Cortex of kidney (tissue), 1 donor: ENCODE results near the gene NKX3-2.
"Not testable (repeated sequence)": the region's sequence is repeated elsewhere in the genome, so short reads cannot be mapped to it uniquely, and the experiment has no call there.

ENCODE experiments used
- DNase-seq: peaks from one replicate; lab custom pipeline; 2025; lab: John Stamatoyannopoulos, UW

NKX3-2 gene

DNA sequence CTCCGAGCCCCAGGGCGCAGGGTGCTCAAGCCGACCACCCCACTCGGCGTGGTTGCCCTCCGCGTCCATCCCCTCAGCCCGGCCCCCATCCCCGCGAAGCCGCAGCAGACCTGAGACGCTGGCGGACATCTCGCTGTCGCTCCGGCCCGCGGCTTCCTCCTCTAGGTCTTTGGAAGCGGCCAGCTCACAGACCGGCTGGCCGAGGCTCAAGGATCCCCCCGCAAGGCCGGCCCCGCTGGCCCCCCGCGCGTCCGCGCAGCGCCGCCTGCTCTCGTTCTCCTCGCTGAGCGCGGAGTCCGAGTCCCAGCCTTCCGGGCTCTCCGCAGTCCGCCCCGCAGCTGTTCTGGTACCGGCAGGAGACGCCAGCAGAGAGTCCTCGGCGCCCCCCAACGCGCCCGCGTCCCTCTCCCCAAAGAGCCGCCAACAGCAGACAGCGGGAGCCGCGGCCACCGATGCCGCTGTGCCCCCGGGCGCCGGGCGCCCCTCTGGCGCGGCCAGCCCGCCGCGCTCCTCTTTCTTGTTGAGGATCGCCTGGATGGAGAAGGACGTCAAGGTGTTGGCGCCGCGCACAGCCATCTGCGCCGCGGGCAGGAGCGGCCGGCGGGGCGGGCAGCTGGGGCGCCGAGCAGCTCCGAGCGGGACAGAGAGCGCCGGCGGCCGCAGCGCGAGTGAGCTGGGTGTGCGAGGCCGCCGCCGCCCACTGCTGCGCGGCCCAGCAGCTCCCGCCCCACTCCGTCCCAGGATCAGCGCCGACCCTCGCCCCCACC, at the start of gene NKX3-2:
TSS of gene NKX3-2 (minus strand) at position 670 of the 767 bp plus-strand sequence. CDS start at position 576, 94 bp downstream.
- no peak for DNase-seq

DNA sequence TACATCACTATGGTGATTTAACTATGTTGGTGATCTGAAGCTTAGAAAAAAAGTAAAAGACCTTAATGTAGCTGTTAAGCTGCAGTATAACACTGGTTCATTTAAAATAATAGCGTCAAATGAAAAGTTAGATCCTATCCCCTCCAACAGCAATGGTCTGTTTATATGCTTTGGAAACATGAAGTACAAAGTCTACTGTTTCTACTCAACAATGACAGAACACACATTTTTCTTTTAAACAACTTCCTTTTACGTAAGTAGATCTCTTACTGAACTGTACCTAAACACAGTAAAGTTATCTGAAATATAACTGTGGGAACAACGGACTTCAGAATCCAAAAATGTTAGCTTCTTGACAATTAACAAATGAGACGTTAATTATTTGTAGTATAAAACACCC, 47.9 kb upstream of the NKX3-2 start:
- DNase-seq: no peak

DNA sequence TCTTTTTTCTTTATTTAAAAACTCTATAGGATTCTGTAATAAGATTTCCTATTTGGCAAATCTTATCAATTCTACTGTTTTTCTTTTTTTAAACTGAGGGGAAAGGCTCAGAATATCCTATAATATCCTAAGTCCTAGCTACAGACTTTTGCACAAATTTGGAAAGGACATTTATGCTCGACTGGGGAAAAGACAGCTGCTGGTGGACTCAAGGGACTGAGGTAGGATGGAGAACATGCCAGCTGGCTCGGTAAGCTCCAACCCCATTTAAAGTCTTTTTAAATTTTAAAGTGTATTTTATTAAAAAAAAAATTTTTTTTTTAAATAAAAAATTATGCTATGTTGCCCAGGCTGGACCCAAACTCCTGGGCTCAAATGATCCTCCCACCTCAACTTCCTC, 46.5 kb upstream of the NKX3-2 start:
- no peak for DNase-seq

DNA sequence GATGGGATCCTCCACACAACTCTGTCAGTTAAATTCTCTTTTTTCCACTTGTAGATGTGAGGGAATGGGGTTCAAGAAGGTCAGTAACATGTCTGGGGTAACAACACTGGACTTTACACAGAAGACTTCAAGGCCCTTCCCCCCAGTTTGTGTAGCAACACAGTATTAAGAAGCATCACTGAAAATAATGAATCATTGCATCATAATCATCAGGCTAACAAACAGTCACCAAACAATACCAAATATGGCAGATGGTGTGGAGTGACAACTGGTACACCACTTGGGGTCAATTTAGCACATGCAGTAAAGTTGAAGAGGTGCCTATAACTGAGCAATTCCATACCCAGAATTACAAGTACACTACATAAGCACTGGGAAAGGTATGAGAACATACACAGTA, 44.6 kb upstream of the NKX3-2 start:
- DNase-seq: no peak

DNA sequence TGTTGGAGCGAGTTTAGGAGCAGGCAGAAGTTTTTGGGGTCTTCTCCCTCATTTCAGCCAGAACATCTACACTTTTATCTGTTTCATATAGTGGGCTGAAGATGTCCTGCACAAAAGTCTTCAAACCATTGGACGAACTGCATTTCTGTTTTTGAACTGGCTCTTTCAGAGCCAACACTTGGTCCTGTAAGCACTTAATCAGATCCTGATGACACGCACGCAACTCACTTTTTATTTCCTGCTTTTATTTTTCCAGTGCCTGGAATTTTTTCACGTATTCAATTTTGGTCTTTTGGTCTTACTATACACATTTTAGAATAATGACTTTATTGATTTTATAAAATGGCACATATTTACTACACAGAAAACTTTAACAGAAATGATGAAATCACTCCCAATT, 40.2 kb upstream of the NKX3-2 start:
- no peak for DNase-seq

DNA sequence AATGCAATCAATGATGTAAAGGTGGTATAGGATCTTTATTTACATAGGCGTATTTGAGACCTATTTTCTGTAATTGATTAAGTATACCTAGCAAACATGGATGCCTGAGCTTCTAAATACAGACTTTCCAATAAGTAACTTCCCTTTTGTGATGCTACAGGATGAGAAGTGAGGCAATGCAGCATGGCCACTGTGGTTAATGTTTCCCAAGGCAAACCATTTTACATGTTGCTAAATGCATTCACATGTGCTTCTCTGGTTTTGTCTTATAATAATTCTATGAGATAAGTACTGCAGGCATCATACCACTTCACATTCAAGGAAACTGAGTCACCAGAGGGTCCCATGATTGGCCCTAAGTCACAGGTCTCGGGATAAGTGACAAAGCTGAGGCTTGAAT, 35.7 kb upstream of the NKX3-2 start:
- DNase-seq: no peak

DNA sequence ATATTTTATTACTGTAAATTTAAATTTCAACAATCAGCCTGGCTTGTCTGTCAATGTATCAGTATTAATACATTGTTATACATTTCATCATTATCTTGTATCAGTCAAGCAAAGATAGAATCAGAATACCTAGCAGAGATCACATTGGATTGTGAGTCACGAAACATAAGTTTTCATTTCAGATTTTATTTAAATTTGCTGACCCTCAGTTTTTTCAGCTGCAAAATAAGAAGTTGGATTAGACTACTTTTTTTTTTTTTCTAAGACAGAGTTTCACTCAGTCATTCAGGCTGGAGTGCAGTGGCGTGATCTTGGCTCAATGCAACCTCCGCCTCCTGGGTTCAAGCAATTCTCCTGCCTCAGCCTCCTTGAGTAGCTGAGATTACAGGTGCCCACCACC, 33.4 kb upstream of the NKX3-2 start:
- DNase-seq: no peak

DNA sequence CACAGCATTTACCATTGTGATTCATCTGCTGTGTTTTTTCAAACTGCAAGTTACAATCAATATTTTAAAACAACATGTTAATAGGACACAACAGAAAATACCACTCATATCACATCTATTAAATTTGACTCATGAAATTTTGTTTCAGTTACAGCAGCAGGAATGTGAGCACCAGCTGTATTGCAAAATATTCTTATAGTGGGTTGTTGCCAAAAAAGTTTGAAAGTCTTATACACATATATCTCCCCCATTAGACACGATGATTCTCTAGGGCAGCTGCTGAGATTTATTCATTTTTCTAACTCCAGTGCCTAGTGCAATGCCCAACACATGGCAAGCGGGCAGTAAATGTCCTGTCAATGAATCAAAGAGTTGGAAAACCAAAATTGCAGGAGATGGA, 26.6 kb upstream of the NKX3-2 start:
- no peak for DNase-seq

DNA sequence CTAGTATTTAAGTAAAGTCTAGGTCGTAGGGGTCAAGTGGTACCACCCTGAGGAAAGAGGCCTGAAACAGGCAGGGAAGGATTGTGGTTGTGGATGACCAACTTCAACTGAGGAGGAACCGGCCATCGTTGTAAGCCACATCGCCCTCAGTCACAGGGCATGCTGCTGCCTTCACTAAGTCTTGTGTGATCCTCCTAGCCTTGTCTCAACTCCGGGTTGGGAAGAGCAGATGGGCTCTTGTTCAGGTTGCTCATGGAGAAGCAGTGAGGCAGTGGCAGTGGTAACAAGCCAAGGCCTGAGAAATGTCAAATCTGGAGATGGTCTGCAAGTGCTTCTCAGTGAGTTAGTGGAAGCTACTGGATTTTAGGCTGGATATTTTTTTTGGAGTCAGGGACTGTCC, 22.8 kb upstream of the NKX3-2 start:
- DNase-seq: no peak

DNA sequence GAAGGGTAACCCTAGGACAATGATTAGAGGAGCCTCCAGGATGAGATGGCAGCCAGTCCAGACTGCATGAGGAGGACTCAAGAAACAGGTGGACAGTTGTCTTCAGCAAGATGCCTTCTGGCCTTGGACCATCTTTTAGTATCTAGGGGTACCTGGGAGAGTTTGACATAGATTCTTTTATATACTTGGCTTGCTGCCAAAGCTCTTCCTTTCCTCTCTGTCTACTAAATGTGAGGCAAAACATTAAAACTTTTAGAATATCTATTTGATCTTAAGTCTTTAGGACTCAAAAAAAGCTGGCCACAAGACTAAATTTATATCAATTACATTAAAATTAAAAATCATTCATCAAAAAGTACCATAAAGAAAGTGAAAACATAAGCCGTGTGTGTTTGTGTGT, 18.6 kb upstream of the NKX3-2 start:
- DNase-seq: no peak

DNA sequence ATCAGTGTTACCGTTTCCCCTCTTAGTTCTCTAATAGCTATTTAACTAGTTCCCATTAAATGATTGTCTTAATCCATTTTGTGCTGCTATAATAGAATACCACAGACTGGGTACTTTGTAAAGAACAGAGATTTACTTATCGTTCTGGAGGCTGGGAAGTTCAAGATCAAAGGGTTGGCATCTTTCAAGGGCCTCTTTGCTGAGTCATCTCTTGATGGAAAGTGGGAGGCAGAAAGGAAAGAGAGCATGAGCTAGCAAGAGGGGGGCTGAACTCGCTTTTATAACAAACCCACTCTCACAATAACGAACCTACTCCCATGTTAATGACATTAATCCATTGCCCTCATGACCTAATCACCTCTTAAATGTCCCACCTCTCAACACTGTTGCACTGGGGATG, 17.4 kb upstream of the NKX3-2 start:
- DNase-seq: no peak

DNA sequence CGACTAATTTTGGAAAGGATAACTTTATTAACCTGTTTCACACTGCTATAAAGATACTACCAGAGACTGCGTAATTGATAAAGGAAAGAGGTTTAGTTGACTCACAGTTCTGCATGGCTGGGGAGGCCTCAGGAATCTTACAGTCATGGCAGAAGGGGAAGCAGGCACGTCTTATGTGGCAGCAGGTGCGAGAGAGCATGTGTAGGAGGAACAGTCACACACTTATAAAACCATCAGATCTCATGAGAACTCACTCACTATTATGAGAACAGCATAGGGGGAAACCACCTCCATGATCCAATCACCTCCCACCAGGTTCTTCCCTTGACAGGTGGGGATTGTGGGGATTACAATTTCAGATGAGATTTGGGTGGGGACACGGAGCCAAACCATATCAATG, 15.8 kb upstream of the NKX3-2 start:
- not testable (repeated sequence) for DNase-seq

DNA sequence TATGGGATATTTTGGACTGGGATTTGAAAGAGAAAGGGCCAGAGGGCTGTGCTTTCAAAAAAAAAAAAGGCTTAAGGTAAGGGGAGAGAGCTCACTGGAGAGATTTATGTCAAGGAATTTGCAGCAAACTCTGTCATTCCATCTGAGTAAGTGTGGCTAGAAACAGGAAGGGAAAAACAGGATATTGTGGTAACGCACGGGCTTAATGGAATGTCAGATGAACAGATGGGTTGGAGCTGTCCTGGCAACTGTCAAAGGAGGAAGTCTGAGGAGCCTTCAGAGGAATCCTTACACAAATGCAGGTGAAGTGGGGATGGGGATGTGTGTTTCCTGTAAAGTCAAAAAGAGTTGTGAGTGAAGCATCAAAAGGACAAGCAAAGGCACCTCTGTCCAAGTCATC, 15.1 kb upstream of the NKX3-2 start:
- no peak for DNase-seq

DNA sequence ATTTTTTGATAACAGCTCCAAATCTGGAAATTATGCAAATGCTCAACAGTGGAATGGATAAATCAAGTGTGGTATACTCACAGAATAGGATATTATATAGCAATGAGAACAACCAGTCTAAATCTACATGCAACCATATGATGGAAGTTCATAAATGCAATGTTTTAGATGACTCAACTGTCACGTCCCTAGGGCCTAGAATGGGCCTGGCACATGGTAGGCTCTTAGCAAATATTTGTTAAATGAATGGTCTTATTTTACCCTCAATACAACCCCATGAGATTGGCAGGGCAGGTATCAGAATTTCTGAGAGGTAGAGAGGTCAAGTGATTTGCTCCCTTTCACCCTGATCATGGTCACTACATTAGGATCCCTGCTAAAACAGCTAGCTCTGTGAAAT, 14.6 kb upstream of the NKX3-2 start:
- no peak for DNase-seq

DNA sequence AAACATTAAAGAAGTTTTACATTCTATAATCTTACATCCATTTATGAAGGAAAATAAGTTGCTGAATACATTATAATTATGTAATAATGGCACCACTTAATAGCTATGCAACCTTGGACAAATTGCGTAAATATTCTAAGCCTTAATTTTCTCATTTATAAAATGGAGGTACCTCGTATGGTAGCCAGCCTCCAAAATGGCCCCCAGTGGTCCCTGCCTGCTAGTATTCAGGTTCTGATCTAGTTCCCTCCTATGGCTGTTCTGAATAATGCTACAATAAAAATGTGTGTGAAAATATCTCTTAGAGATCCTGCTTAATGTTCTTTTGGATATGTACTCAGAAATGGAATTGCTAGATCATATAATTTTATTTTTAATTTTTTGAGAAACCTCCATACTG, 11.0 kb upstream of the NKX3-2 start:
- no peak for DNase-seq

DNA sequence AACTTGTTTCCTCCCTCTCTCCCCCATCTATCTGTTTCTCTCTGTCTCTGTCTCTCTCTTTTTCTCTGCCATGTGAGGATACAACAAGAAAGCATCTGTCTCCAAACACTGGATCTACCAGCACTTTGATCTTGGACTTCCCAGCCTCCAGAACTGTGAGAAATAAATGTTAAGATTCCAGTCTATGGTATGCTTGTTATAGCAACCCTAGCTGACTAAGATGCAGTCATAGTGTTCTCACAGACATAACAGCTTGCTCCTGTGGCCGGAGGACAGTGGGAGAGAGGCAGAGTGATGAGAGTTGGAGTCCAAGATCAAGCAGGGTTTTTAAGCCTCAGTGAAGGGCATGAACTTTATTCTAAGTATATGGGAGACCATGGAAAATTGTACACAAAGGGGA, 8.8 kb upstream of the NKX3-2 start:
- DNase-seq: no peak

DNA sequence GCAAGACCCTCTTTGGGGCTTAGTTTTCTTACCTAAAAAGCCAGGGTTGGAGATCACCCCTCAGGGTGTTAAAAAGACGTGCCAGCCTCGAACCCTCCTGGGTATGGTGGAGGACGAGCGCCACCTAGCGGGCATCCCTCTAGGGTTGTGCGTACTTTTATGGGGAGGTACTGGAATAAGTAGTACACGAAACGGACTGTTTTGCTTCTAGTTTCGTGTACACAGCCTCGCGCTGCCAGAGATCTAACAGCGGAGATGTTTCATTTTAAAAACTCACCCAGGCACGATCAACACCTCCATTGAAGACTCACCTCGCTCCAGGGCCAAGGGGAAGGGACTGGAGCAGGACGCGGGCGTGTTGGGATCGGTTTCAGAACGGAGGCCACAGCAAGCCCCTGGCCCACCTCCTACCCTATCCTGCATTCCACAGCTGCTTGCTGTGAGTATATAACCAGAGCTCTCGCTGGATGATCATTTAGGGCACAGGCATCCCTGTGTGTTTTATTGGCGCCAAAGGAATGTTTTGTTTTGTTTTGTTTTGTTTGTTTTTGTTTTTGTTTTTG, 4.8 kb upstream of the NKX3-2 start:
- no peak for DNase-seq

DNA sequence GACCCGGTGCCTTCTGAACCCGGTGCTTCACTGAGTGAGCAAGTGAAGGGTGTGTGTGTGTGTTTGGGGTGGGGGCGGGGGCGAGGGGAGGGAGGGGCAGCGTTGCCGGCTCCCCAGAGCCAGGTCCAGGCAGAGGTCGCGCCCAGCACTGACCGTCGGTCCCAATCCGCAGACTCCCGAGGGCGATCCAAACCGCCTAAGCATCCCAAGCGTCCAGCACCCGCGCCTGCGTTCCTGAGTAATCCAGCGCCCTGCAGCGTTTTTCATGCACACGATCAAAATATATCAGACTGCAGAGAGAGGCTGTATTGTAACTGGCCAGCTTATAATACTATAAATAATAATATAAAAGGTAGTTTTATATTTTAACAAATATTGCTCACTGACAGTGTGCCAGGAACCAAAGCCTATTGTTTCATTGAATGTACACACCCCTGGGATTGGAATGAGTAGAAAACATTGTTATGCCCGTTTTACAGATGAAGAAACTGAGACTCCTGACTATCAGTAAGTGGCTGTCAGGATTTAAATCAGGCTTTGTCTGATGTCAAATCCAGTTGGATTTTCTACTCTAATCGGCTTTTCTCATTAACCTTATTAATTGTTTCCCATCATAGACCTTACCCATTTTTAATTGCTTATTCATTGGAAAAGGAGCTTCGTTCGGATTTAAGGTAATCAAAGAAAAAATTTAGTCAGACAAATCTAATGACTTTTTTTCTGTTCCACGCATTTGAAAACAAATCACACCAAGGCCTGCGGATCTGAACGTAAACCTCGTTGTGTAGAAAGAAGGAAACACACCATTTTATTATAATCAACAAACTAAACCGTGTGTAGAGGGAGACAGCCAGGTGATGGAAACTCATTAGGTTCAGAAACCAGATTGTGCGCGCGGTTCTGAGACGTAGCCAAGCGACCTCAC, 4.0 kb upstream of the NKX3-2 start:
- DNase-seq: no peak

DNA sequence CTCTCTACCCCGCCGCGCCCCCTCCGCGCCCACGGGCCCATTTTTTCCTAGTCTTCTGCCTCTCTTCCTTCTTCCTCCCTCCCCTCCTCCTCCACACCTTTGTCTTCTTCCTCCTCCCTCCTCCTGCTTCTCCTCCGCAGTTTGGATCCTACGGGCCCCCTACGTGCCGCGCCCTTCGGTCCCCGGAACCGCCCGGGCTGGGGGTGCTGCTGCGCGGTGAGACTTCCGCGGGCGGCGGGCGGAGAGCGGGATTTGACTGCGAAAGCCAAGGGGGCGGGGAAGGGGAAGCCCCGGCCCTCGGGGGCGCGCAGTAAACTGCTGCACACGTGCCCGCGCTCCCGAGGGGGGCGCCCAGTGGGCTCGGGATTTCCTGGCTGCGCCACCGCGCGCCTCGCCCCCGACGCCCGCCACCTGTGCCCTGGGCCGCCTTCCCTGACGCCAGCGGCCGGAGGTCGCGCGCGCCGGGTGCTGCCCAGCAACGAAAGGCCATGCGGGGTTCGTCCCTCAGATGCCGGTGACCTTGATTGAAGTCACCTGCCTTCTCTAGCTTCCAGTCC, 3.3 kb upstream of the NKX3-2 start:
- no peak for DNase-seq

DNA sequence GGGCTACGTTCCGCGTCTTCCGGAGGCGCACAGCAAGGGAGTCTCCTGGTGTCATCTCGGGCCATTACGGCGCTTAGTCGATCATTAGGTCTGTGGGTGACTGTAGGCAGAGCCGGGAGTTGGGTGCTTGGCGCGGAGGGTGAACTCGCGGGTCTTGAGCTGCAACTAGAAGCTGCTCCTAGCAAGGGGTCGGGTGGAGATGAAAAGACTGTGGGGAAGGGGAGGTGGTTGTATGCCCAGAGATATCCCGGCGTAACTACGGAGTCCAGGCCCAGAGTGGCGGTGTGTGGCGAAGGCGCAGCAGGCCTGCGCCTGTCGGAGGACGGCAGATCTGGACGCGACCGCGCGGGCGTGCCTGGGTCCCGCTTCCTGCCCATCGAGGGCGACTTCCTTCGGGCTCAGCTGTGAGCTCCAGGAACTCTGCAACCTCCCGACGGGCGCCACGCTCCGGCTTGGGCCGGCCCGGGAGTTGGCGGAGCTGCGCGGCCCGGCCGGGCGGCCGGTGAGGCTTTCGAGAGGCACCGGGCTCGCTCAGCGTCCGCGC, 2.7 kb upstream of the NKX3-2 start:
- DNase-seq: no peak

DNA sequence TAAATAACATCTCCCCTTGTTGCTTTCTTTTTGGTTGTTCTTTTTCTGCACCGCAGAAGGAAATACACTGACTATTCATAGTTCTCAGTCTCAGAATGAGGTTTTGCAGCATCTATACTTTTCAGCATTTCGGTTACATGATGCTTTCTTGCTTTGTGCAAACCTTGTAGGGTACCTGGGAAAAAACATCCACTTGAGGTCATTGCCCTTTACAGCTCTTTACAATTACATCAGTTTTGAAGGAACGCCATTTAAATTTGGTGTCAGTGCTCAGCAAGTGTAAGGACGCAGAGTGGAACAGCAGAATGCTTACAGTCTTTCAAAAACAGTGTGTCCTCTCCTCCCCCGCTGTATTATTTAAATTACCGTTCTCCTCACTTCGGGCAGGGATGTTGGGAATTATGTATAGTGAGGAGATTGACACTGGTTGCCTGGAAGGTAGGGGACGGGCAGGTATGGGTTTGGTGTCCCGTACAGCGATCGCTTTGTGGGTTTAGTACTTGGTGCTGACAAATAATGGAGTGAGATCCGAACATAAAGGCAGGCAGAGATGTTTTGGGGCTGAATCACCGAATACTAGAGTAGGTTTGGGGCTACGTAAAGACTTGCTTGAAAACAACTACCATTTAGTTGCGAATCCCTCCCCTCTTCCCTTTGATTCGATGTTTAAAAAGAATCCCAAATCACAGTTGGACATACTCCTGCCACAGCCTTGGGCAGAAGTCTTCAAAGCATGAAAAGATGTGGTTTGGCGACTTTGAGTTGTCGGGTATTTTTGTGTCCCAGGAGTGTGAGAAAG, 2.0 kb upstream of the NKX3-2 start:
- no peak for DNase-seq

DNA sequence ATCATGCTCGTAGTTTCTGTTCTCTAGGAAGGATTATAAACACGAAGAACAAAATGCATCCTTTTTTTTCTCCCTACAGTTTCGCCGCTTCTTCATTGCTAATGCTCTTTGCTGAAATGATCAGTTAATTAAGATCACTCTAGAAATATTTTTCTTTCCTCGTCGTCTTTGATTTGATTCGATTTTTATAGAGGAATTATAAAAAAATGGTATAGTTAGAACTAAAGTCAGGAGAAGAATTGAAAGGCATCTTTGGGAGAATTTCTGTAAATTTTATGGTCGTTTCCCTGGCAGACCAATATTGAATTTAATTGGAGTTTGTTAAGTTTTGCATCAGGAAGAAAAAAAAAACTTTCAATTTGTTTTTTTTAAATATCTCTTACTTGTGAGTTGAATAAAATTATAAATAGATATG, 1.1 kb upstream of the NKX3-2 start:
- DNase-seq: no peak
